Cerebellar cortex (tissue), 1 donor: ENCODE results near the gene GBF1.

ENCODE experiments used
- DNase-seq: peaks from one replicate; pipeline ENCODE4 v3.0.0-alpha.2; 2015; ENCODE audit warnings: low spot score

The GBF1 gene

GRCh38 chr10:102395400-102396316 is 150.3 kb downstream of the GBF1 start, which contains the start of gene NFKB2:
Gene NFKB2, plus strand, starts transcription at chr10:102395705. Its CDS starts 255 bp downstream, at chr10:102395960.
- peak; percentile 70 for DNase-seq

- DNase-seq = no peak
Measured at GRCh38 chr10:102396317-102396650, 151.0 kb downstream of the GBF1 start.

- no peak for DNase-seq
Measured at GRCh38 chr10:102396730-102397151, 151.4 kb downstream of the GBF1 start.

GRCh38 chr10:102397222-102398171 is 152.2 kb downstream of the GBF1 start:
- no peak for DNase-seq

GRCh38 chr10:102398172-102399020 is 153.1 kb downstream of the GBF1 start:
- no peak for DNase-seq

GRCh38 chr10:102399217-102400021 is 154.1 kb downstream of the GBF1 start:
- peak; percentile 84 for DNase-seq

GRCh38 chr10:102400076-102400475 is 154.7 kb downstream of the GBF1 start:
- no peak for DNase-seq

- no peak for DNase-seq
Measured at GRCh38 chr10:102400598-102401341, 155.4 kb downstream of the GBF1 start.

- DNase-seq = no peak
Measured at GRCh38 chr10:102401342-102401654, 156.0 kb downstream of the GBF1 start.

- no peak for DNase-seq
Measured at GRCh38 chr10:102401735-102402511, 156.6 kb downstream of the GBF1 start.

- DNase-seq = no peak
Measured at GRCh38 chr10:102402512-102402896, 157.2 kb downstream of the GBF1 start.

GRCh38 chr10:102403115-102403514 is 157.8 kb downstream of the GBF1 start:
- DNase-seq = no peak

- DNase-seq = no peak
Measured at GRCh38 chr10:102404361-102405107, 159.2 kb downstream of the GBF1 start.

- DNase-seq = no peak
Measured at GRCh38 chr10:102405108-102405571, 159.8 kb downstream of the GBF1 start.

GRCh38 chr10:102405632-102406031 is 160.3 kb downstream of the GBF1 start:
- no peak for DNase-seq

- DNase-seq = no peak
Measured at GRCh38 chr10:102406815-102407214, 161.5 kb downstream of the GBF1 start.

GRCh38 chr10:102407425-102408130 is 162.2 kb downstream of the GBF1 start:
- no peak for DNase-seq

- no peak for DNase-seq
Measured at GRCh38 chr10:102408131-102408727, 162.9 kb downstream of the GBF1 start.
